Pancreas (tissue), 10 donors: Measurements from ENCODE around the gene RUNDC3A. TPM values are rescaled to one million over a fixed set of nuclear protein-coding genes. Genes with fewer than 3 reads are reported as not detected.

Source experiments
- ATAC-seq, 4 donors: fragments of 200-7000 bp; cut with Tn5 transposase; one replicate each; pipeline versions ENCODE4 v1.8.0 to v1.9.1; 2020; ENCODE audit warnings: mild to moderate bottlenecking in 4 of 4, moderate library complexity in 4 of 4
- DNase-seq, 6 donors: peaks; one replicate each; pipeline ENCODE4 v3.0.0-alpha.2; 2020
- FAIRE-seq: peaks from 2 replicates; lab custom pipeline; 2012; peaks lifted over from hg19 to GRCh38; lab: Jason Lieb, UNC
- H3K27ac ChIP-seq, 4 donors: fragments of 200-600 bp; sonication (generic); 1 replicate in 3 of 4; 2 replicates in 1 of 4; pipeline versions ENCODE4 v1.5.0 to v1.8.0; 2020
- H3K27me3 ChIP-seq, 4 donors: fragments of 200-600 bp; one replicate each; pipeline ENCODE4 v1.8.0; 2021
- H3K36me3 ChIP-seq, 3 donors: fragments of 200-600 bp; sonication (generic) in 1 of 3; one replicate each; pipeline versions ENCODE4 v1.5.0 to v1.8.0; 2020 to 2021
- H3K4me1 ChIP-seq, 3 donors: fragments of 200-600 bp; one replicate each; pipeline ENCODE4 v1.8.0; 2021
- H3K4me3 ChIP-seq, 4 donors: fragments of 200-600 bp; sonication (generic) in 2 of 4; one replicate each; pipeline versions ENCODE4 v1.5.0 to v1.8.0; 2020 to 2021
- H3K9me3 ChIP-seq, 4 donors: fragments of 200-600 bp; one replicate each; pipeline ENCODE4 v1.8.0; 2021
- WGBS, 2 donors: extraction: QIAGEN DNeasy Blood & Tissue Kit; methylation state at CpG; one replicate each; pipeline ENCODE4 v1.1.7; 2013; 5-methylcytosine and 5-hydroxymethylcytosine counted together
- intact Hi-C, 3 donors: fragments of 100-400 bp; cut with DNase I; formaldehyde crosslinking; loops; one replicate each; pipeline versions ENCODE4 v1.11.1 to v1.14.2; 2022
- polyA plus RNA-seq, 2 donors: library from polyadenylated mRNA; stranded (reverse); fragments of 200-250 nt; gene quantifications; one replicate each; pipeline ENCODE4 v1.2.3, GENCODE V29; 2013
- total RNA-seq, 6 donors: library from RNA; stranded (reverse); fragmentation: NEBNext Ultra II Directional in 4 of 6; extraction: Animal tissue kit (Norgen Biotek cat#: 25700) in 4 of 6; gene quantifications; one replicate each; pipeline versions ENCODE4 v1.2.1 to v1.2.4, GENCODE V29; 2021 to 2023
- TF ChIP-seq, protein P1 (sequence below), 4 donors: fragments of 200-600 bp; sonication (generic) in 3 of 4; IDR thresholded peaks; one replicate each; pipeline versions ENCODE4 v1.5.0 to v1.8.0; 2021; ENCODE audit warnings: antibody characterized with exemption in 4 of 4
- donor health status: healthy with polysubstance abuse.
- donor health status: DM: no; HTN: no; CAD: no; lungs with moderate emphysema.
- donor health status: DM: no; HTN: no; CAD: no.
- donor health status: control.
- donor health status: control.
- donor health status: Bipolar disorder and iron deficiency.
- donor health status: DM: yes; HTN: yes; CAD: no.
- donor health status: DM: no; HTN: no; CAD: no.
- donor health status: DM: no; HTN: no; CAD: no.
- donor health status: DM: yes; HTN: yes; CAD: no.

The RUNDC3A gene
- total and polyA plus RNA-seq, 8 donors, result 0.56 to 59.4 (median 4.1) TPM

GRCh38 chr17:44311562-44312181, 3.3 kb downstream of the RUNDC3A start:
- Histone ChIP-seq H3K27me3 (peaks cover 0 to 5% (median 0%) of the 10 kb centered on the region in 4 donors), H3K27ac (no peak overlapping the region), H3K36me3 (no peaks in the 10 kb centered on the region), H3K9me3 (no peaks in the 10 kb centered on the region), H3K4me1 (peaks cover 6 to 8% (median 6%) of the 10 kb centered on the region in 3 donors), H3K4me3 (no peak overlapping the region)
- FAIRE-seq (no peak), ATAC-seq (no peak), DNase-seq (no peak)
- TF ChIP-seq, protein P1, sequence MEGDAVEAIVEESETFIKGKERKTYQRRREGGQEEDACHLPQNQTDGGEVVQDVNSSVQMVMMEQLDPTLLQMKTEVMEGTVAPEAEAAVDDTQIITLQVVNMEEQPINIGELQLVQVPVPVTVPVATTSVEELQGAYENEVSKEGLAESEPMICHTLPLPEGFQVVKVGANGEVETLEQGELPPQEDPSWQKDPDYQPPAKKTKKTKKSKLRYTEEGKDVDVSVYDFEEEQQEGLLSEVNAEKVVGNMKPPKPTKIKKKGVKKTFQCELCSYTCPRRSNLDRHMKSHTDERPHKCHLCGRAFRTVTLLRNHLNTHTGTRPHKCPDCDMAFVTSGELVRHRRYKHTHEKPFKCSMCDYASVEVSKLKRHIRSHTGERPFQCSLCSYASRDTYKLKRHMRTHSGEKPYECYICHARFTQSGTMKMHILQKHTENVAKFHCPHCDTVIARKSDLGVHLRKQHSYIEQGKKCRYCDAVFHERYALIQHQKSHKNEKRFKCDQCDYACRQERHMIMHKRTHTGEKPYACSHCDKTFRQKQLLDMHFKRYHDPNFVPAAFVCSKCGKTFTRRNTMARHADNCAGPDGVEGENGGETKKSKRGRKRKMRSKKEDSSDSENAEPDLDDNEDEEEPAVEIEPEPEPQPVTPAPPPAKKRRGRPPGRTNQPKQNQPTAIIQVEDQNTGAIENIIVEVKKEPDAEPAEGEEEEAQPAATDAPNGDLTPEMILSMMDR (IDR thresholded peaks at IDR 0.05), result no peak
- intact Hi-C loops, result no loop called here
- WGBS, 2 donors, result 61 to 64% methylated on average over 5 of the region's 5 CpGs

- FAIRE-seq, result no peak
- ATAC-seq, result no peak
These were observed 4.1 kb downstream of the RUNDC3A start for GRCh38 chr17:44312396-44313104.

DNA sequence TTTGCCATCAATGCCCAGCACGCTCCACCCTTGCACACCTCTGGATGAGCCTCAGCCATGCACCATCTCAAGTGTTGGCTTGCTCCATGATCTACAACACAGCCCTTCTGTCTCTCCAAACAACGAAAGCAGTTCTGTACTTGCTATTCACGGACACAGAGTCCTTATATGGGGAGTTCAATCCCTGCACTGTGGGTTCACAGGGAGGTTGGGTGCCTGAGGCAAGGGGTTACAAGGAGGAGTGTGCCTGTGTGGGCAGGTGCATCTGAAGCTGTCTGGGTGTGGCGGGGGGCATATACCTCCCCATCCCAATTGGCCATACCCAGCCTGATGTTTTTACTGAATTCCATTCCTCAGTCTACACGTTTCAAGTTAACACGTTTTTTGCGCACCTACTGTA, 5.6 kb downstream of the RUNDC3A start:
- TF ChIP-seq, protein P1 (IDR thresholded peaks at IDR 0.05), result no peak
- intact Hi-C loops, result no loop called here
- Histone ChIP-seq H3K9me3 (no peaks in the 10 kb centered on the region), H3K4me1 (no peaks in the 10 kb centered on the region), H3K4me3 (no peak overlapping the region), H3K27me3 (peaks cover 0 to 5% (median 0%) of the 10 kb centered on the region in 4 donors), H3K27ac (no peak overlapping the region), H3K36me3 (no peaks in the 10 kb centered on the region)
- 74 to 81% methylated on average over 7 of the region's 7 CpGs for WGBS, 2 donors
- no peak for FAIRE-seq
- no peak for DNase-seq
- ATAC-seq, result no peak

More at GRCh38 chr17:44312396-44313104, 4.1 kb downstream of the RUNDC3A start:
- Histone ChIP-seq H3K4me1 (peaks cover 4% of the 10 kb centered on the region in 3 donors), H3K36me3 (no peaks in the 10 kb centered on the region), H3K4me3 (no peak overlapping the region), H3K27me3 (peaks cover 0 to 5% (median 0%) of the 10 kb centered on the region in 4 donors), H3K9me3 (no peaks in the 10 kb centered on the region), H3K27ac (no peak overlapping the region)
- intact Hi-C loops, result no loop called here
- TF ChIP-seq, protein P1 (IDR thresholded peaks at IDR 0.05), result no peak
- DNase-seq, result no peak
- WGBS, 2 donors, result 64 to 65% methylated on average over 17 of the region's 17 CpGs

- FAIRE-seq (no peak), DNase-seq (no peak), ATAC-seq (no peak)
- Histone ChIP-seq H3K4me1 (no peaks in the 10 kb centered on the region), H3K9me3 (no peaks in the 10 kb centered on the region), H3K27me3 (peaks cover 0 to 5% (median 0%) of the 10 kb centered on the region in 4 donors), H3K36me3 (no peaks in the 10 kb centered on the region), H3K27ac (no peak overlapping the region), H3K4me3 (peak overlapping the region in 1 of 4 donors; percentile 38)
- TF ChIP-seq, protein P1 (IDR thresholded peaks at IDR 0.05), result no peak
- intact Hi-C loops, result no loop called here
- 47 to 49% methylated on average over 10 of the region's 11 CpGs for WGBS, 2 donors
These were observed 6.1 kb downstream of the RUNDC3A start for GRCh38 chr17:44314524-44314868.
